ENCODE measurements around the gene PHKG1.
A peak's percentile ranks its signal among the peaks of the same experiment; 100 is the strongest.
"Not testable (repeated sequence)": the region's sequence is repeated elsewhere in the genome, so short reads cannot be mapped to it uniquely, and the experiment has no call there.

Gene PHKG1

DNA sequence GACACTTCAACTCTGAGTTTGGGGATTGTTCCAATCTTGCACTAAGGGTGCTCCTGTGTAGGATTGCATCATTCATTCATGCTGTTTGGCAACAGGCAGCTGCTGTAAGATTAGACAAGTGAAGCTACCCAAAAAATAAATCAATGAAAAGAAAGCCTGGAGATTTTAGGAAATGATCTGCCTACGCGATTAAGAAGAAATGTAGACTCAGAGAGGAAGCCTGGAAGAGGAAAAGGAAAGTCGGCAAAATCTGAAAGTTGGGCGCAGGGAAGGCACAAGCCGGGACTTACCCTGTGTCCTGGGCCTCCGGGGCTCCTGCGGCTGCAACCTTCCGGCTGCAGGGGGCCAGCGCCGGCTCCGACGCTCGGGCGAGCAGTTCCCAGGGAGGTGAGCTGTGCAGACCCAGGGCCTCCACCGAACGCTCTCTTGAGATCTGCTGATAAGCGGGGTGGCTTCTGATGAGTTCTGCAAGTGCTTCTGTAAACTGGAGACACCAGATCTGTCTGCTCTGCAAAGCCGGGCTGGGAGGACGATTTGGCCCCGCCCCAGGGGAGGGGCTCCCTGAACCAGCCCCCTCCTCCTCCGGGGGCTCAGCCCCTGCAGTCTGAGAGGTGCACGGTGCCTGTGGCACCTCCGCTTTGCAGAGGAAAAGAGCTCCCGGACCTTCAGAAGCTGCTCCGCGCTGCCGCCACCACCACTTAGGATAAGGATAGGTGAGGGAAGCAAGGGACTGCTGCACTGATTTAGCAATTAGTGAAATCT is 58.9 kb downstream of the PHKG1 start:
- peak; percentile 74 for DNase-seq

DNA sequence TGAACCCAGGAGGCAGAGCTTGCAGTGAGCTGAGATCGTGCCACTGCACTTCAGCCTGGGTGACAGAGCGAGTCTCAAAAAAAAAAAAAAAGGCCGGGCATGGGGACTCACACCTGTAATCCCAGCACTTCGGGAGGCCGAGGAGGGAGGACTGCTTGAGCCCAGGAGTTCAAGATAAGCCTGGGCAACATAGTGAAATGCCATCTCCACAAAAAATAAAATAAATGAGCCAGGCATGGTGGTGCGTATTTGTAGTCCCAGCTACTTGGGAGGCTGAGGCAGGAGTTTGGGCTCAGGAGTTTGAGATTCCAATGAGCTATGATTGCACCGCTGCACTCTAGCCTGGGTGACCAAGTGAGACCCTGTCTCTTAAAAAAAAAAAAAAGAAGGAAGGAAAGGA is 60.2 kb downstream of the PHKG1 start:
- DNase-seq: not testable (repeated sequence)

DNA sequence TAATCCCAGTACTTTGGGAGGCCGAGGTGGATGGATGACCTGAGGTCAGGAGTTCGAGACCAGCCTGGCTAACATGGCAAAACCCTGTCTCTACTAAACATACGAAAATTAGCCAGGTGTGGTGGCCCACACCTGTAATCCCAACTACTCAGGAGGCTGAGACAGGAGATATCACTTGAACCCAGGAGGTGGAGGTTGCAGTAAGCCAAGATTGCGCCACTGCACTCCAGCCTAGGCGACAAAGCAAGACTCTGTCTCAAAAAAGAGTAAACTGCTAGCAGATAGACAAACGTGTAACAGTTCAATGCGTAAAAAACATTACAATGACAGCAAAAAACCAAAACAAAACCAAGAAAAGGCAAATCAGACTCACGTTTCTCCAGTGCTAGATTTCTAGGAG is 61.2 kb downstream of the PHKG1 start:
- not testable (repeated sequence) for DNase-seq

DNA sequence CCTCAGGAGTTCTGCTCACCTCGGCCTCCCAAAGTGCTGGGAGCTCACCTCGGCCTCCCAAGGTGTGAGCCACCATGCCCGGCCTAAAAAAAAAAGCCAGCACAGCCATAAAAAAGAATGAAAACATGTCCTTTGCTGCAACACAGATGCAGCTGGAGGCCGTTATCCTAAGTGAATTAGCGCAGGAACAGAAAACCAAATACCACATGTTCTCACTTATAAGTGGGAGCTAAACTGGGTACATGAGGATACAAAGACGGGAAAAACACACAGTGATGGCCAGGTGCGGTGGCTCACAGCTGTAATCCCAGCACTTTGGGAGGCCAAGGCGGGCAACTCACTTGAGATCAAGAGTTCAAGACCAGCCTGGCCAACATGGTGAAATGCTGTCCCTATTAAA is 62.4 kb downstream of the PHKG1 start:
- DNase-seq: no peak
